ENCODE results near the gene STK32C.

DNA sequence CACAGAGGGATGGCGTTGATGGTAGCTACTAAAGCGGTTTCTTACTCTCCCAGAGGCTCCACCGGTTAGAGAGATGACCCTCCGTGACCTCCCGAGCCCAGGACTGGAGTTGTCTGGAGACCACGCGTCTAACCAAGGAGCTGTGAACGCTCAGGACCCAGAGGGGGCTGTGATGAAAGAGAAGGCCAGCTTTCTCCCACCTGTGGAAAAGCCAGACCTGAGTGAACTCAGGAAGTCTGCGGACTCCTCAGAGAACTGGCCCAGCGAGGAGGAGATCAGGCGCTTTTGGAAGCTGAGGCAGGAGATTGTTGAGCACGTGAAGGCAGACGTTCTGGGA is 40.1 kb upstream of the STK32C start:
- no peak for TF ChIP-seq CTCF (IDR thresholded peaks at IDR 0.05; ENCODE audit: insufficient read depth, low read depth, low read length)
- no peak for TF ChIP-seq EZH2 (IDR thresholded peaks at IDR 0.05; ENCODE audit: insufficient read depth, low read length)
